A549 (cell line): ENCODE measurements around the gene CDC40. TPM values are rescaled to one million over a fixed set of nuclear protein-coding genes. Genes with fewer than 3 reads are reported as not detected.

ENCODE experiments used
- ATAC-seq, 2 experiments: fragments of 200-7000 bp in 1 of 2; fragments of >200 bp in 1 of 2; cut with Nextera tagmentation in 1 of 2; cut with Tn5 transposase in 1 of 2; 3 replicates each; pipeline versions ENCODE4 v1.8.0 to v1.9.1; 2018 to 2020; ENCODE audit warnings: mild to moderate bottlenecking in 1 of 2, moderate library complexity in 1 of 2
- CTCF ChIA-PET: fragments of 300-600 bp; sonication (Branson Sonifier 250); formaldehyde crosslinking; extraction: SDS; loops from one replicate; lab custom pipeline; 2021; ENCODE audit warnings: antibody characterized with exemption, inconsistent platforms; lab: Yijun Ruan, JAX
- POLR2A ChIA-PET: fragments of 350-600 bp; formaldehyde crosslinking; extraction: SDS; loops from one replicate; lab custom pipeline; 2021; ENCODE audit warnings: antibody characterized with exemption, inconsistent platforms; lab: Yijun Ruan, JAX
- DNase-seq, 2 experiments: peaks; one replicate each; pipeline versions ENCODE4 v3.0.0 to v3.0.0-alpha.2; 2011 to 2016; ENCODE audit warnings: low read depth in 1 of 2, low spot score in 1 of 2
- FAIRE-seq: peaks from 2 replicates; lab custom pipeline; 2011; peaks lifted over from hg19 to GRCh38; lab: Jason Lieb, UNC
- H3K27ac ChIP-seq, 2 experiments: fragments of >200 bp; sonication (Bioruptor Twin); formaldehyde crosslinking; 3 replicates each; pipeline ENCODE4 v1.5.1; 2016 to 2017
- H3K4me1 ChIP-seq: fragments of >200 bp; sonication (Bioruptor Twin); formaldehyde crosslinking; 3 replicates; pipeline ENCODE4 v1.6.1; 2016
- H3K4me2 ChIP-seq: fragments of >200 bp; sonication (Bioruptor Twin); formaldehyde crosslinking; 3 replicates; pipeline ENCODE4 v1.6.1; 2016
- H3K4me3 ChIP-seq: fragments of >200 bp; sonication (Bioruptor Twin); formaldehyde crosslinking; 3 replicates; pipeline ENCODE4 v1.5.1; 2016
- H3K9me3 ChIP-seq: fragments of >200 bp; sonication (Bioruptor Twin); formaldehyde crosslinking; 3 replicates; pipeline ENCODE4 v1.6.1; 2016
- CBX8 ChIP-seq: fragments of 200-600 bp; sonication (generic); IDR thresholded peaks from 2 replicates; pipeline ENCODE4 v1.6.1; 2016
- E2F6 ChIP-seq: IDR thresholded peaks from 2 replicates; pipeline ENCODE4 v1.6.1; 2012; ENCODE audit warnings: low read depth, borderline replicate concordance
- EP300 ChIP-seq, 2 experiments: fragments of >200 bp; sonication (Bioruptor Twin); formaldehyde crosslinking; IDR thresholded peaks; 2 replicates in 1 of 2; 3 replicates in 1 of 2; pipeline ENCODE4 v1.6.1; 2016 to 2017
- FOSB ChIP-seq: fragments of 250-450 bp; sonication (Bioruptor Pico); IDR thresholded peaks from 2 replicates; pipeline ENCODE4 v1.5.0; 2020; ENCODE audit warnings: mild to moderate bottlenecking, moderate library complexity
- GATA3 ChIP-seq: IDR thresholded peaks from 2 replicates; pipeline ENCODE4 v1.6.1; 2012; ENCODE audit warnings: borderline replicate concordance
- HOXA7 ChIP-seq: fragments of 250-450 bp; sonication (Bioruptor Pico); IDR thresholded peaks from 2 replicates; pipeline ENCODE4 v1.5.0; 2020; ENCODE audit warnings: mild to moderate bottlenecking, moderate library complexity
- HOXB13 ChIP-seq: fragments of 250-450 bp; sonication (Bioruptor Pico); IDR thresholded peaks from 2 replicates; pipeline ENCODE4 v1.5.0; 2020; ENCODE audit warnings: low read depth, mild to moderate bottlenecking, moderate library complexity
- HOXB5 ChIP-seq: fragments of 250-450 bp; sonication (Bioruptor Pico); IDR thresholded peaks from 2 replicates; pipeline ENCODE4 v1.5.0; 2020; ENCODE audit warnings: mild to moderate bottlenecking, moderate library complexity
- KDM5A ChIP-seq: fragments of 200-600 bp; sonication (generic); IDR thresholded peaks from 2 replicates; pipeline ENCODE4 v1.6.1; 2016; ENCODE audit warnings: antibody characterized with exemption, mild to moderate bottlenecking
- MAFK ChIP-seq: fragments of 450-650 bp; IDR thresholded peaks from 2 replicates; pipeline ENCODE4 v1.6.1; 2014; ENCODE audit not compliant: partially characterized antibody
- MAZ ChIP-seq: fragments of 150-350 bp; IDR thresholded peaks from 2 replicates; pipeline ENCODE4 v1.6.1; 2014; ENCODE audit warnings: antibody characterized with exemption, low read depth, low read length, borderline replicate concordance
- NR3C1 ChIP-seq: fragments of >200 bp; sonication (Bioruptor Twin); formaldehyde crosslinking; IDR thresholded peaks from 3 replicates; pipeline ENCODE4 v1.6.1; 2017
- PBX3 ChIP-seq: IDR thresholded peaks from 2 replicates; pipeline ENCODE4 v1.6.1; 2012
- PHF8 ChIP-seq: fragments of 200-600 bp; sonication (generic); IDR thresholded peaks from 2 replicates; pipeline ENCODE4 v1.6.1; 2016; ENCODE audit warnings: low read depth, mild to moderate bottlenecking, antibody characterized with exemption, moderate library complexity, borderline replicate concordance
- POLR2A ChIP-seq: IDR thresholded peaks from 2 replicates; pipeline ENCODE4 v1.6.1; 2012; ENCODE audit warnings: mild to moderate bottlenecking, low read length
- ZC3H11A ChIP-seq: fragments of 450-650 bp; IDR thresholded peaks from 2 replicates; pipeline ENCODE4 v1.6.1; 2014; ENCODE audit warnings: antibody characterized with exemption, mild to moderate bottlenecking
- ZFP36 ChIP-seq: fragments of 450-650 bp; IDR thresholded peaks from 2 replicates; pipeline ENCODE4 v1.6.1; 2014; ENCODE audit warnings: borderline replicate concordance; ENCODE audit not compliant: partially characterized antibody
- WGBS: methylation state at CpG from one replicate; pipeline ENCODE4 v1.1.6; 2017; ENCODE audit errors: missing lambda C conversion rate; 5-methylcytosine and 5-hydroxymethylcytosine counted together
- polyA minus RNA-seq: library from RNA; depleted of rRNA, polyadenylated mRNA; stranded (reverse); fragments of >200 nt; gene quantifications from 2 replicates; pipeline ENCODE4 v1.2.3, GENCODE V29; 2011; rRNA and poly(A)+ RNA removed
- polyA plus RNA-seq, 4 experiments: library from polyadenylated mRNA; depleted of rRNA in 3 of 4; stranded (reverse); fragments of >200 nt; fragmentation: RNase III in 1 of 4; extraction: RNeasy Plus Mini Kit Qiagen cat#74134 plus additional on column Dnase treatment in 1 of 4; gene quantifications; 2 replicates in 3 of 4; 3 replicates in 1 of 4; pipeline ENCODE4 v1.2.3, GENCODE V29; 2011 to 2017
- TF ChIP-seq, protein P1 (sequence below): IDR thresholded peaks from 2 replicates; pipeline ENCODE4 v1.6.1; 2012

The CDC40 gene
- polyA plus RNA-seq (2011; rRNA removed): 12.8 and 22.2 TPM in 2 replicates
- 3.9 and 4.6 TPM in 2 replicates for polyA plus RNA-seq (2012; cell fraction: cytosol; rRNA removed)
- polyA plus RNA-seq (2012; cell fraction: nucleus; rRNA removed): 2.2 and 2.4 TPM in 2 replicates
- polyA plus RNA-seq (2017; fragmentation: RNase III; extraction: RNeasy Plus Mini Kit Qiagen cat#74134 plus additional on column Dnase treatment): 11.4 to 11.7 TPM (median 11.6 TPM) in 3 replicates
- 8.1 and 8.7 TPM in 2 replicates for polyA minus RNA-seq

- under 1% methylated on average over 19 of the region's 28 CpGs for WGBS
- peak in 1 of 2 experiments; percentile 44 for DNase-seq
- Histone ChIP-seq H3K4me3 (peak within 1 kb of the TSS; percentile 95), H3K4me2 (peak within 1 kb of the TSS; percentile 91), H3K27ac (peak within 1 kb of the TSS; percentile 94 to 96), H3K4me1 (peaks cover 43% of the 10 kb centered on the region), H3K9me3 (no peaks in the 10 kb centered on the region)
- FAIRE-seq: no peak
- POLR2A ChIA-PET: no interaction called here
- CTCF ChIA-PET: interaction anchor here (1.0 to 3.6 kb wide), 2 partner anchors 141 to 212 kb away, joined by 3 to 13 read pairs; no protein-coding TSS in a partner anchor
- peak; percentile 19 to 59; a peak in 3 of 6 replicates for ATAC-seq
- TF ChIP-seq POLR2A (peak; percentile 55), EP300 (IDR thresholded peaks at IDR 0.05) (no peak), CBX8 (no peak)
Observed at GRCh38 chr6:110180228-110181008, at the start of gene CDC40. CDC40 (plus strand) TSS chr6:110180427; CDS start chr6:110180445, 18 bp downstream.

DNA sequence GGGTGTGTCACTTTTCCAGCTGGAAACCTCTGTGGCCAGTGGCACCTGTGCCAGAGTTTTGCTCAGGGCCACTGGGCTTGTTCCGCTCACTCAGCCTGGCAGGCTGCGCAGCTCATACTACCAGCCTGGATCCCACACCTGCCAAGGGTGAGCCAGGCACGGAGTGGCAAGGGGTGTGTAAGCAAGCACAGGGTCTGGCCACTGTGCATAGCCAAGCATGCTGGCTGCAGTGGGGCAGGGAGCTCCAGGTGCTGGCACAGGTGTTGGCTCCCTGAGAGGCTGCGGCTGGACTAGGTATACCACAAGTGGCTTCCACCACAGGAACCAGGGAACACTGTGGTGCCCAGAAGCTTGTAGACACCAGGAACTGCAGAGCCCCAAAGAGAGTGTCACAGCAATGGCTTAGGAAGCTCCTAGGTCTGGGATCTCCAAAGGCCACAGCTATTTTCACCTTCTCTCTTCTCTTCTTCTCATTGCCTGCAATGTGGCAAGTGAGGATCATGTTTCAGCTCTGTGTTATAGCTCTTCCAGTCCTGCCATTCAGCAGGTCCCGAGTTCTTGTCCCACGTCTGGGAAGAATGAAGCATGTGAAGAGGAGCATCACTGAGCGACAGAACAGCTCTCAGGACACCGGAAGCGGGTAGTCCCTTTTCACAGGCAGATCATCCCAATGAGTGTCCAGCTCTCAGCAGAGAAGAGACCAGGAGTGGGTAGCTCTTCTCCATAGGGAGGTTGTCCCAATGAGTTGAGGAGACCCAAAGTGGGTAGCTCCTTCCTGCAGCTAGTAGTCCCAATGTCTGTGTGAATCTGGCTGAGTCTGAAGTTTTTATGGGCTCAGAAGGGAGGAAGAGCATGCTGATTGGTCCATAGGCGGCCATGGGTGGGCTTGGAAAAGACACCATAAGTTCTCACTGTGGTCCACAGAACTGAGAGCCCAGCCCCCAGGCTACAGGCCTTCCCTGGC, 42.0 kb upstream of the CDC40 start:
- Histone ChIP-seq H3K9me3 (no peaks in the 10 kb centered on the region; the same call in 2 of the 3 replicates), H3K4me2 (no peak overlapping the region)
- WGBS: 93% methylated on average over 7 of the region's 10 CpGs
- CTCF ChIA-PET: no interaction called here
- FAIRE-seq (no peak), ATAC-seq (no peak)
- no peak for TF ChIP-seq KDM5A
- TF ChIP-seq FOSB (CRISPR knock-in tag): no peak
- no peak for TF ChIP-seq HOXA7 (CRISPR knock-in tag)
- TF ChIP-seq E2F6: no peak
- TF ChIP-seq GATA3: no peak
- TF ChIP-seq PBX3: no peak
- no peak for TF ChIP-seq NR3C1
- TF ChIP-seq HOXB5 (CRISPR knock-in tag): no peak
- no peak for TF ChIP-seq PHF8
- TF ChIP-seq MAFK: no peak
- TF ChIP-seq MAZ: no peak
- TF ChIP-seq, protein P1, sequence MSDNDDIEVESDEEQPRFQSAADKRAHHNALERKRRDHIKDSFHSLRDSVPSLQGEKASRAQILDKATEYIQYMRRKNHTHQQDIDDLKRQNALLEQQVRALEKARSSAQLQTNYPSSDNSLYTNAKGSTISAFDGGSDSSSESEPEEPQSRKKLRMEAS: no peak
- no peak for TF ChIP-seq ZFP36
- TF ChIP-seq HOXB13 (CRISPR knock-in tag): no peak
- TF ChIP-seq, all 56 proteins: peak for 0
- Histone ChIP-seq H3K27ac (no peak overlapping the region), H3K4me3 (no peak overlapping the region), H3K4me1 (peaks cover 9% of the 10 kb centered on the region; the same call in 2 of the 3 replicates)
- peak in 1 of 2 experiments; percentile 1 for DNase-seq
- POLR2A ChIA-PET: no interaction called here

DNA sequence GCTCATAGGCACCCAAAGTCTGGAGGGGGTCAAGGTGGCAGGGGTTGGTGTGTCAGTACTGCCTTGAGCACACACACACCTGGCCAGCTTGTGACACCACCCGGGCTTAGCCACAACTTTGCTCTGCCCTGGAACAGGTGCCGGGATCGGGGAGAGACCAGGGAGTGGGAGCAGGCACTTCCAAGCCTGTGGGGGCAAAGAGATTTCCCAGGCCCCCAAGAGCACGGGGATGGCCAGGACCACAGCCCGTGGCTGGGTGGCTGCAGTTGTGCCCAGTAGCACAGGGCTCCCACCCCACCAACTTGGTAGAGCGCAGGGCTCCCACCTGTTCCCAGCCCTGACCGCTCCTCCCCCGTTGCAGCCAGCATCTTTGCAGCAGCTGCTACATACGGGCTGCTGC, 41.2 kb upstream of the CDC40 start:
- POLR2A ChIA-PET: no interaction called here
- no peak overlapping the region for H3K4me2 ChIP-seq
- FAIRE-seq (no peak), ATAC-seq (no peak)
- CTCF ChIA-PET: no interaction called here
- no peaks in the 10 kb centered on the region; the same call in 2 of the 3 replicates for H3K9me3 ChIP-seq
- no peak overlapping the region for H3K4me3 ChIP-seq
- TF ChIP-seq ZC3H11A (no peak), POLR2A (no peak)
- TF ChIP-seq, all 56 proteins: peak for 0
- H3K4me1 ChIP-seq: peaks cover 9% of the 10 kb centered on the region; the same call in 2 of the 3 replicates
- H3K27ac ChIP-seq: no peak overlapping the region
- no peak for DNase-seq
- WGBS: 88% methylated on average over 6 of the region's 9 CpGs
